Mesendoderm (in vitro differentiated cells): ENCODE results near the gene NCOA1.
"Not testable (repeated sequence)": the region's sequence is repeated elsewhere in the genome, so short reads cannot be mapped to it uniquely, and the experiment has no call there.

Source experiments
- DNase-seq: peaks from one replicate; pipeline ENCODE4 v3.0.0; 2013
- H2AK5ac ChIP-seq: 2 replicates; pipeline ENCODE4 v1.6.1; 2013; ENCODE audit warnings: low read length, inconsistent platforms
- H2BK120ac ChIP-seq: 2 replicates; pipeline ENCODE4 v1.6.1; 2013; ENCODE audit warnings: low read depth, mild to moderate bottlenecking, low read length, moderate library complexity, mixed read lengths
- H2BK15ac ChIP-seq: replicated peaks from 2 replicates; pipeline ENCODE4 v1.6.1; 2013; ENCODE audit warnings: low read depth, mild to moderate bottlenecking, moderate library complexity
- H2BK5ac ChIP-seq: 2 replicates; pipeline ENCODE4 v1.6.1; 2013; ENCODE audit warnings: low read length, inconsistent platforms
- H3K18ac ChIP-seq: 2 replicates; pipeline ENCODE4 v1.6.1; 2013; ENCODE audit warnings: mild to moderate bottlenecking, low read length, mixed read lengths
- H3K23ac ChIP-seq: one replicate; pipeline ENCODE4 v1.6.1; 2013; ENCODE audit warnings: low read length
- H3K27ac ChIP-seq: 2 replicates; pipeline ENCODE4 v1.5.1; 2013; ENCODE audit warnings: low read depth, mild to moderate bottlenecking, inconsistent platforms, low read length, moderate library complexity
- H3K27me3 ChIP-seq: 2 replicates; pipeline ENCODE4 v1.6.1; 2013; ENCODE audit warnings: low read length, control low read depth, mild to moderate bottlenecking, inconsistent platforms; ENCODE audit not compliant: insufficient read depth, poor library complexity
- H3K36me3 ChIP-seq: 2 replicates; pipeline ENCODE4 v1.6.1; 2013; ENCODE audit warnings: low read length, inconsistent platforms; ENCODE audit not compliant: control insufficient read depth, insufficient read depth
- H3K4ac ChIP-seq: one replicate; pipeline ENCODE4 v1.6.1; 2013; ENCODE audit warnings: low read depth, mild to moderate bottlenecking, low read length, moderate library complexity
- H3K4me1 ChIP-seq: 2 replicates; pipeline ENCODE4 v1.6.1; 2013; ENCODE audit warnings: low read depth, low read length, inconsistent platforms; ENCODE audit not compliant: control insufficient read depth
- H3K4me2 ChIP-seq: 2 replicates; pipeline ENCODE4 v1.6.1; 2013; ENCODE audit warnings: low read length
- H3K4me3 ChIP-seq: 2 replicates; pipeline ENCODE4 v1.5.1; 2013; ENCODE audit warnings: mild to moderate bottlenecking, low read length
- H3K56ac ChIP-seq: one replicate; pipeline ENCODE4 v1.6.1; 2013; ENCODE audit warnings: low read length
- H3K79me1 ChIP-seq: 2 replicates; pipeline ENCODE4 v1.6.1; 2013; ENCODE audit warnings: low read length, inconsistent platforms
- H3K79me2 ChIP-seq: 2 replicates; pipeline ENCODE4 v1.6.1; 2013; ENCODE audit warnings: mild to moderate bottlenecking, low read length; ENCODE audit not compliant: control insufficient read depth, insufficient read depth
- H3K9ac ChIP-seq: 2 replicates; pipeline ENCODE4 v1.6.1; 2013; ENCODE audit warnings: low read length, inconsistent platforms
- H4K5ac ChIP-seq: one replicate; pipeline ENCODE4 v1.6.1; 2013; ENCODE audit warnings: low read length
- H4K8ac ChIP-seq: one replicate; pipeline ENCODE4 v1.6.1; 2013; ENCODE audit warnings: low read depth, mild to moderate bottlenecking, control low read depth, low read length, moderate library complexity
- WGBS: extraction: QIAGEN DNeasy Blood & Tissue Kit; methylation state at CpG from one replicate; pipeline ENCODE4 v1.1.7; 2013; ENCODE audit warnings: low lambda C conversion rate, missing lambda C conversion rate; ENCODE audit not compliant: insufficient coverage; ENCODE audit errors: extremely low coverage; 5-methylcytosine and 5-hydroxymethylcytosine counted together

The NCOA1 gene

DNA sequence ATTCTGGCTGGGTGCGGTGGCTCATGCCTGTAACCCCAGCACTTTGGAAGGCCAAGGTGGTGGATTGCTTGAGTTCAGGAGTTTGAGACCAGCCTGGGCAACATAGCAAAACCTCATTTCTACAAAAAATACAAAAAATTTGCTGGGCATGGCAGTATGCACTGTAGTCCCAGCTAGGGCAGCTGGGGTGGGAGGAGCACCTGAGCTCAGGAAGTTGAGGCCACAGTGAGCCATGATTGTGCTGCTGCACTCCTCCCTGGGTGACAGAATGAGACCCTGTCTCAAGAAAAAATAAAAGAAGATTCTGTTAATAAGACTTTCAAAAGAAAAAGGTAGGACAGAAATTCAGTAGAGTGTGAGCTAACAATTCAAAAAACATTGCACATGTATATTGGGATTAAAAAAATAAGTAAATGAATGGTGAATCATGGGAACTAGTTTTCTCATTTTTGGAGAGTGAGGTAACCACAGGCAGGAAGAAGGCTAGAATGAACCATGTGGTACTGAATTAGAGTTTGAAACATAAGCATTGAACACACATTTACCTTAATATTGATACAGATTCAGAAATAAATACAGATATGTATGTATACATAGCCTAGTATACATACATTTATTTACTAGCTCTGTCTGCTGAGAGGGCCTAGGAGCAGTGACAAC, 53.5 kb downstream of the NCOA1 start:
- WGBS, result no CpG with 5 or more reads among the region's 1 CpG
- Histone ChIP-seq H3K4me2 (no peak overlapping the region), H4K5ac (no peak overlapping the region), H3K56ac (no peak overlapping the region), H3K9ac (no peak overlapping the region), H3K79me1 (peaks cover 6% of the 10 kb centered on the region), H3K4me1 (no peaks in the 10 kb centered on the region), H3K27ac (no peak overlapping the region), H2BK120ac (no peak overlapping the region), H2AK5ac (no peak overlapping the region), H3K36me3 (no peaks in the 10 kb centered on the region), H2BK15ac (no peak overlapping the region), H4K8ac (no peak overlapping the region), H3K23ac (no peak overlapping the region), H3K79me2 (no peaks in the 10 kb centered on the region), H3K4ac (no peak overlapping the region), H3K18ac (no peak overlapping the region), H2BK5ac (no peak overlapping the region), H3K4me3 (no peak overlapping the region), H3K27me3 (no peaks in the 10 kb centered on the region)
- DNase-seq, result no peak

DNA sequence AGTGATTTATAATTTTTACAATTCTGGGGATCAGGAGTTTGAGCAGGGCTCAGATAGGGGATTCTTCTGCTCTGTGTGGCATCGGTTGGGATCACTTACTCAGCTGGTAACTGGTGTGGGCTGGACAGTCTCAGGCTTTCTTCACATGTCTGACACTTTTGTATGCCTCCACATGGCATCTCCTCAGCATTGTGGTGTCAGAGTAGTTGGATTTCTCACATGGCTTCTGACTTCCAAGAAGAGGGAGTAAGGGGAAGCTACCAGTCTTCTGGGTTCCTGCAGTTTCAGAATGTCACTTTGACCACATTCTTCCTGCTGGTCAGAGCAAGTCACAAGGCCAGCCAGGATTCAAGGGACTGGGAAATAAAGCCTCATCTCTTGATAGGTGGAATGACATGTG, 55.6 kb downstream of the NCOA1 start:
- no peak overlapping the region for H3K9ac ChIP-seq
- WGBS, result no CpG with 5 or more reads among the region's 1 CpG
- no peak overlapping the region for H3K23ac ChIP-seq
- H2BK5ac ChIP-seq, result no peak overlapping the region
- H2BK15ac ChIP-seq, result no peak overlapping the region
- H3K4me3 ChIP-seq, result no peak overlapping the region
- H4K8ac ChIP-seq, result no peak overlapping the region
- no peaks in the 10 kb centered on the region for H3K79me2 ChIP-seq
- no peak overlapping the region for H3K18ac ChIP-seq
- H2BK120ac ChIP-seq, result no peak overlapping the region
- H3K4ac ChIP-seq, result no peak overlapping the region
- H3K27ac ChIP-seq, result no peak overlapping the region
- no peaks in the 10 kb centered on the region for H3K27me3 ChIP-seq
- H3K4me2 ChIP-seq, result no peak overlapping the region
- no peaks in the 10 kb centered on the region for H3K4me1 ChIP-seq
- no peak overlapping the region for H4K5ac ChIP-seq
- no peak overlapping the region for H2AK5ac ChIP-seq
- H3K36me3 ChIP-seq, result no peaks in the 10 kb centered on the region
- DNase-seq, result peak; percentile 32
- no peak overlapping the region for H3K56ac ChIP-seq
- peaks cover 4% of the 10 kb centered on the region for H3K79me1 ChIP-seq

DNA sequence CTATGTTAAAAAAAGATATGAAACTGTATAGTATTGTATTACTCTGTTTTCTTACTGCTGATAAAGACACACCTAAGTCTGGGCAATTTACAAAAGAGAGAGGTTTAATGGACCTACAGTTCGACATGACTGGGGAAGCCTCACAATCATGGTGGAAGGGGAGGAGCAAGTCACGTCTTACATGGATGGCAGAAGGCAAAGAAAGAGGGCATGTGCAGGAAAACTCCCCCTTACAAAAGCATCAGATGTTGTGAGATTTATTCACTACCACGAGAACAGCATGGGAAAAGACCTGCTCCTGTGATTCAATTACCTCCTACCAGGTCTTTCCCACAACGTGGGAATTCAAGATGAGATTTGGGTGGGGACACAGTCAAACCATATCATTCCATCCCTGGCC, 57.0 kb downstream of the NCOA1 start:
- Histone ChIP-seq H3K27me3 (no peaks in the 10 kb centered on the region), H3K4me3 (no peak overlapping the region), H3K18ac (no peak overlapping the region), H3K27ac (no peak overlapping the region), H2BK120ac (no peak overlapping the region), H3K9ac (no peak overlapping the region), H2AK5ac (no peak overlapping the region), H3K36me3 (no peaks in the 10 kb centered on the region), H3K4me2 (no peak overlapping the region), H3K4me1 (no peaks in the 10 kb centered on the region), H3K4ac (no peak overlapping the region), H3K79me2 (no peaks in the 10 kb centered on the region), H3K23ac (no peak overlapping the region), H2BK15ac (no peak overlapping the region), H4K5ac (no peak overlapping the region), H4K8ac (no peak overlapping the region), H3K79me1 (peaks cover 4% of the 10 kb centered on the region), H2BK5ac (no peak overlapping the region), H3K56ac (no peak overlapping the region)
- DNase-seq, result no peak
- WGBS, result no CpG with 5 or more reads among the region's 4 CpGs

DNA sequence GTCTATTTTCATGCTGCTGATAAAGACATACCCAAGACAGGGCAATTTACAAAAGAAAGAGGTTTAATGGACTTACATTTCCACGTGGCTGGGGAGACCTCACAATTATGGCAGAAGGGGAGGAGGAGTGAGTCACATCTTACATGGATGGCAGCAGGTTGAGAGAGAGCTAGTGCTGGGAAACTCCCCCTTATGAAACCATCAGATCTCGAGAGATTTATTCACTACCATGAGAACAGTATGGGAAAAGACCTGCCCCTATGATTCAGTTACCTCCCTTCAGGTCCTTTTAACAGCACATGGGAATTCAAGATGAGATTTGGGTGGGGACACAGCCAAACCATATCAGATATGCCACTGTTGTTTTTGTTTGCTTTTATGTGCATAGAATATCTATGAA, 59.2 kb downstream of the NCOA1 start:
- H3K79me2 ChIP-seq, H3K4me2 ChIP-seq, H2AK5ac ChIP-seq, H3K4me3 ChIP-seq, H3K18ac ChIP-seq, H4K8ac ChIP-seq, H2BK5ac ChIP-seq, H3K4me1 ChIP-seq, H3K79me1 ChIP-seq, H2BK120ac ChIP-seq, H2BK15ac ChIP-seq, H4K5ac ChIP-seq, H3K23ac ChIP-seq, H3K56ac ChIP-seq, DNase-seq, H3K27me3 ChIP-seq, H3K27ac ChIP-seq, H3K4ac ChIP-seq, H3K9ac ChIP-seq, H3K36me3 ChIP-seq: not testable (repeated sequence)
- no CpG with 5 or more reads among the region's 2 CpGs for WGBS

DNA sequence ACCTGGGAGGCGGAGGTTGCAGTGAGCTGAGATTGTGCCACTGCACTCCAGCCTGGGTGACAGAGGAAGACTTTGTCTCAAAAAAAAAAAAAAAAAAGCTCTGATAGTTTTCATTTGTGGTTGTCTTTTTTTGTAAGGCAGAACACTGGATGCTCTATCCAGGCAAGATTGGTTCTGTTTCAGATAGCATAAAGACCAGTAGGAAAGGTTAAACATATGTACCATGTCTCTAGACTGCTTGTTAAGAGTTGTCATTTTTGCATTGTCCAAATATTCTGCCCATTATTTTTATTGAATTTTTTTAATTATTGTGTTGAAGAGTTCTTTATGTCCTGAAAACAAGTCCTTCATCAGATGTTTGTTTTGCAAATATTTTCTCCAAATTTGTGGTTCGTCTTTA, 60.0 kb downstream of the NCOA1 start:
- no peaks in the 10 kb centered on the region for H3K27me3 ChIP-seq

DNA sequence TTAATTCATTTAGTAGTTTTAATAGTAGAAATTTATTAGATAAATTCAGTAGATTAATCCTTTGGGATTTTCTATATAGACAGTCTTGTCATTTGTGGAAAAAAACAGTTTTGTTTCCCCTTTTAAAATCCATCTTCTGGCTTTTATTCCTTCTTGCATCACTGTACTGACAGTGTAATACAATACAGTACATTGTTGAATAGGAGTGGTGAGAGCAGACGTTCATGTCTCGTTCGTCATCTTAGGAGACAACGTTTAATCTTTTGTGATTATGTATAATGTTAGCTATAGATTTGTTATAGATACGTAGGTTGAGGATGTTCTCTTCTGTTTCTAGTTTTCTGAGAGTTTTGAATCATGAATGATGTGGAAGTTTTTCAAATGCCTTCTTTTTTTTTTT, 61.8 kb downstream of the NCOA1 start:
- no peak overlapping the region for H3K56ac ChIP-seq
- H3K79me1 ChIP-seq, result no peaks in the 10 kb centered on the region
- no peaks in the 10 kb centered on the region for H3K36me3 ChIP-seq
- H3K23ac ChIP-seq, result no peak overlapping the region
- 100% methylated on average over 1 of the region's 5 CpGs for WGBS
- DNase-seq, result no peak
- no peak overlapping the region for H3K18ac ChIP-seq
- no peak overlapping the region for H3K9ac ChIP-seq
- H2BK5ac ChIP-seq, result no peak overlapping the region
- no peaks in the 10 kb centered on the region for H3K27me3 ChIP-seq
- no peak overlapping the region for H2BK15ac ChIP-seq
- no peak overlapping the region for H4K5ac ChIP-seq
- H3K79me2 ChIP-seq, result no peaks in the 10 kb centered on the region
- no peak overlapping the region for H3K4me2 ChIP-seq
- H2BK120ac ChIP-seq, result no peak overlapping the region
- no peak overlapping the region for H3K27ac ChIP-seq
- H3K4ac ChIP-seq, result no peak overlapping the region
- no peak overlapping the region for H3K4me3 ChIP-seq
- no peak overlapping the region for H2AK5ac ChIP-seq
- no peak overlapping the region for H4K8ac ChIP-seq
- no peaks in the 10 kb centered on the region for H3K4me1 ChIP-seq

More for the DNA sequence above, 60.0 kb downstream of the NCOA1 start:
- H4K5ac ChIP-seq, result no peak overlapping the region
- no peak overlapping the region for H2BK15ac ChIP-seq
- no peak overlapping the region for H3K23ac ChIP-seq
- no peak overlapping the region for H2BK120ac ChIP-seq
- no peak overlapping the region for H3K4me3 ChIP-seq
- no peak overlapping the region for H3K27ac ChIP-seq
- no peaks in the 10 kb centered on the region for H3K36me3 ChIP-seq
- no peak for DNase-seq
- no peaks in the 10 kb centered on the region for H3K79me2 ChIP-seq
- H3K4me2 ChIP-seq, result no peak overlapping the region
- no peak overlapping the region for H3K56ac ChIP-seq
- H3K4ac ChIP-seq, result no peak overlapping the region
- H3K18ac ChIP-seq, result no peak overlapping the region
- H3K4me1 ChIP-seq, result no peaks in the 10 kb centered on the region
- no peak overlapping the region for H4K8ac ChIP-seq
- H2BK5ac ChIP-seq, result no peak overlapping the region
- no CpG with 5 or more reads among the region's 2 CpGs for WGBS
- no peak overlapping the region for H3K9ac ChIP-seq
- H3K79me1 ChIP-seq, result no peaks in the 10 kb centered on the region
- H2AK5ac ChIP-seq, result no peak overlapping the region
